Endodermal cell (in vitro differentiated cells): ENCODE data around the gene COLEC11. TPM values are rescaled to one million over a fixed set of nuclear protein-coding genes. Genes with fewer than 3 reads are reported as not detected.
A peak's percentile ranks its signal among the peaks of the same experiment; 100 is the strongest.

Source experiments
- DNase-seq: peaks from one replicate; pipeline ENCODE4 v3.0.0-alpha.2; 2017
- H3K27ac ChIP-seq: 2 replicates; pipeline ENCODE4 v1.5.1; 2013; ENCODE audit warnings: mild to moderate bottlenecking, low read depth, low read length, moderate library complexity
- H3K27me3 ChIP-seq: 2 replicates; pipeline ENCODE4 v1.6.1; 2013; ENCODE audit warnings: mild to moderate bottlenecking, low read length, moderate library complexity; ENCODE audit not compliant: insufficient read depth, control insufficient read depth, poor library complexity, severe bottlenecking
- H3K36me3 ChIP-seq: 2 replicates; pipeline ENCODE4 v1.7.0; 2013; ENCODE audit warnings: mild to moderate bottlenecking, low read length, moderate library complexity; ENCODE audit not compliant: control insufficient read depth, insufficient read depth
- H3K4me1 ChIP-seq: one replicate; pipeline ENCODE4 v1.7.0; 2013; ENCODE audit warnings: low read length; ENCODE audit not compliant: control insufficient read depth, insufficient read depth
- H3K4me3 ChIP-seq: 2 replicates; pipeline ENCODE4 v1.5.1; 2013; ENCODE audit warnings: mild to moderate bottlenecking, low read length, moderate library complexity
- H3K9ac ChIP-seq: 2 replicates; pipeline ENCODE4 v1.6.1; 2013; ENCODE audit warnings: mild to moderate bottlenecking, low read length, moderate library complexity; ENCODE audit not compliant: poor library complexity, severe bottlenecking; ENCODE audit errors: extremely low read depth
- H3K9me3 ChIP-seq: 2 replicates; pipeline ENCODE4 v1.6.1; 2013; ENCODE audit warnings: mild to moderate bottlenecking, low read length, moderate library complexity; ENCODE audit not compliant: control insufficient read depth
- H3K27ac Mint-ChIP-seq: 2 replicates; pipeline ENCODE4 v1.8.0; 2020; ENCODE audit warnings: mixed read lengths
- H3K27me3 Mint-ChIP-seq: 2 replicates; pipeline ENCODE4 v1.8.0; 2021; ENCODE audit warnings: mild to moderate bottlenecking, mixed read lengths; ENCODE audit not compliant: insufficient read depth
- H3K36me3 Mint-ChIP-seq: 2 replicates; pipeline ENCODE4 v1.8.0; 2020; ENCODE audit warnings: low read depth, mixed read lengths
- H3K4me1 Mint-ChIP-seq: 2 replicates; pipeline ENCODE4 v1.8.0; 2020; ENCODE audit warnings: mixed read lengths
- H3K4me3 Mint-ChIP-seq: 2 replicates; pipeline ENCODE4 v1.8.0; 2020; ENCODE audit warnings: mild to moderate bottlenecking, moderate library complexity, mixed read lengths
- H3K9me3 Mint-ChIP-seq: 2 replicates; pipeline ENCODE4 v1.8.0; 2020; ENCODE audit warnings: mild to moderate bottlenecking, mixed read lengths
- CTCF ChIP-seq: fragments of 200-600 bp; sonication (generic); conservative IDR thresholded peaks from 2 replicates; pipeline ENCODE4 v1.5.0; 2021; ENCODE audit warnings: antibody characterized with exemption, mild to moderate bottlenecking
- WGBS, 2 experiments: methylation state at CpG; one replicate each; pipeline versions ENCODE4 v1.1.5 to v1.1.7; 2013; ENCODE audit warnings: missing lambda C conversion rate in 2 of 2, mixed read lengths in 1 of 2; ENCODE audit not compliant: insufficient coverage in 1 of 2, insufficient read length in 1 of 2; 5-methylcytosine and 5-hydroxymethylcytosine counted together
- total RNA-seq, 2 donors: library from RNA; stranded (reverse); fragmentation: NEBNext Ultra II Directional in 1 of 2; extraction: Animal tissue kit (Norgen Biotek cat#: 25700) in 1 of 2; gene quantifications; 2 replicates in 1 of 2; 3 replicates in 1 of 2; pipeline ENCODE4 v1.2.1, GENCODE V29; 2021

Gene COLEC11
- total RNA-seq, 2 donors from 2014 or later, result 1.1 to 1.5 TPM

DNA sequence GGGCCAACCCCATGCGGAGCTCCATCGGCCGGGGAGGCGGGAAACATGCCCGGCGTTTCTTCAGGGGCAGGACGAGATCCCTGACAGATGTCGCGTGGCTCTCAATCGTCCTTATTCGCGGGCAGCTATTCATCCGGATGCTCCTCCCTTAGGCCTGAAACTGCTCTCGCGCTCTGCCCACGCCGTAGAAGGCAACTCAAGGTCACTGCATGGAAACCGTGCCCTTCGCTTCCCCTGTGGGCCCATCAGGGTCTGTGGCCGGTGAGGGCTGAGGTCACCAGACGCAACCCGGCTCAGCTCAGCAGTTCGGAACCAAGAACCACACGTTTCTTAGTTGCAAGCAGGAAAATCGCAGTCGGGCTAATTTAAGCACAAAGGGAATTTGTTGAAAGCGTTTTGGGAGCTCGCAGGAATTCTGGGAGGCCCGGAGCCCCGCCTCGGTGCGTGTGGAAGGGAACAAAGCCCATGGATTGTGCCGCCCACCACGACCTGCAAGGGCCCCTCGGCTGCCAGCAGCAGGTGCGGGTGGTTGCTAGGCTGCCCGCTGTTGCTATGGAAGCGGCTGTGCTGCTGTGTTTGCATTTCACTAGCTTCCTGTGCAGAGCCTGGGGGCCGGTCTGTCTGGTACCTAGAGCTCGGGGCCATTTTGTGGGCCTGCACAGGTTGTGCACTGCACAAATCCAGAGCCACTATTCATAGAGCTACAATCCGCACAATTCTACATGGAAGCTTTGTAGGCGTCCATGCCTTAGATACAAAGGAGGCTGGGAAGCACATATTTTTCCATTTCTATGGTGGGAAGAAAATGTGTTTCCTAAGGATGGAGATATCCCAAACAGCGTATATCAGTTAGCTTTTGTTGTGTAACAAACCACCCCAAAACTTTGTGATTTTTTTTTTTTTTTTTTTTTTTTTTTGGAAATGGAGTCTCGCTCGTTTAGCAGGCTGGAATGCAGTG lies 57.1 kb downstream of the COLEC11 start:
- peak overlapping the region; percentile 29 for H3K4me3 Mint-ChIP-seq

DNA sequence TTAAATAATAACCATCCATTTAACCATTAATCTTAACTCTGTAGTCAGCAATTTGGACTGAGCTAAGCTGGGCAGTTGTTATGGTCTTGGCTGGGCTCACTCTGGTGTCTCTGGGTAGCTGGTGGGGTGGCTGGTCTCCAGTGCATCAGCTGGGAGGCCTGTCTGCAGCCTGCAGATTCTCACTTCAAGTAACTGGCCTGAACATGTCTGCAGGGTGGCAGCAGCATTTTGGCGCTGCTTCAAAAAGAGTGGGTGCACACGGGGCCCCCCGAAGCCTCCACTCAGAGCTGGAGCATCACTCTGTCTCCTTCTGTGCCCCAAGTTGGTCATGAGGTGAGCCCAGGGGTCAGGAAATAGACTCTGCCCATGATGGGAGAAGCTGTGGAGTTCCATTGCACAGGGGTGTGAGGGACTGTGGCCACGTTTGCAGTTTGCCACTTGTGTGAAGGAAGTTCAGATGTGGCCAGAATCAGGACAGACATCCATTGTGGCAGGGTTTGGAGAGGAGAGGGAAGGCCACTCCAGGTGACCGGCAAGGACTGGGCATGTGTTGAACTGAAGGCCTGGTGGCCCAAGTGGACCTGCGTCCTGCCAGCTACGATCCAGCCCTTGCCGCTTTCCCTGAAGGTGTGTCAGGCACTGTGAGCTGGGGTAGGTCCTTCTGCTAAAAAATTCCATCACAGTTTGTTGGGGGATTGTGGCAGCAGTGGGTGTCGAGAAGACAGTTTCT lies 58.1 kb downstream of the COLEC11 start:
- peaks cover 32% of the 10 kb centered on the region for H3K27me3 Mint-ChIP-seq
- 93 to 100% methylated on average over 8 to 9 of the region's 9 CpGs for WGBS, 2 experiments
- Histone ChIP-seq H3K9ac (no peak overlapping the region), H3K4me3 (no peak overlapping the region), H3K9me3 (no peaks in the 10 kb centered on the region), H3K4me1 (peaks cover 13% of the 10 kb centered on the region), H3K27ac (no peak overlapping the region), H3K36me3 (no peaks in the 10 kb centered on the region), H3K27me3 (peaks cover 8% of the 10 kb centered on the region)
- no peak for DNase-seq
- H3K4me3 Mint-ChIP-seq, result no peak overlapping the region
- H3K9me3 Mint-ChIP-seq, result no peaks in the 10 kb centered on the region
- no peak for TF ChIP-seq CTCF
- H3K27ac Mint-ChIP-seq, result no peak overlapping the region
- H3K4me1 Mint-ChIP-seq, result peaks cover 18% of the 10 kb centered on the region
- no peaks in the 10 kb centered on the region for H3K36me3 Mint-ChIP-seq

More for the DNA sequence above, 57.1 kb downstream of the COLEC11 start:
- peak; percentile 78 for DNase-seq
- H3K36me3 ChIP-seq, result no peaks in the 10 kb centered on the region
- H3K4me3 ChIP-seq, result peak overlapping the region; percentile 23
- H3K27me3 Mint-ChIP-seq, result peaks cover 35% of the 10 kb centered on the region
- H3K9ac ChIP-seq, result no peak overlapping the region
- no peak for TF ChIP-seq CTCF
- peak overlapping the region; percentile 100 for H3K27ac ChIP-seq
- no peak overlapping the region for H3K27ac Mint-ChIP-seq
- no peaks in the 10 kb centered on the region for H3K9me3 Mint-ChIP-seq
- H3K4me1 Mint-ChIP-seq, result peaks cover 7% of the 10 kb centered on the region
- H3K4me1 ChIP-seq, result peaks cover 3% of the 10 kb centered on the region
- no peaks in the 10 kb centered on the region for H3K36me3 Mint-ChIP-seq
- H3K9me3 ChIP-seq, result no peaks in the 10 kb centered on the region
- 28 to 35% methylated on average over 36 to 45 of the region's 45 CpGs for WGBS, 2 experiments
- peaks cover 8% of the 10 kb centered on the region for H3K27me3 ChIP-seq

DNA sequence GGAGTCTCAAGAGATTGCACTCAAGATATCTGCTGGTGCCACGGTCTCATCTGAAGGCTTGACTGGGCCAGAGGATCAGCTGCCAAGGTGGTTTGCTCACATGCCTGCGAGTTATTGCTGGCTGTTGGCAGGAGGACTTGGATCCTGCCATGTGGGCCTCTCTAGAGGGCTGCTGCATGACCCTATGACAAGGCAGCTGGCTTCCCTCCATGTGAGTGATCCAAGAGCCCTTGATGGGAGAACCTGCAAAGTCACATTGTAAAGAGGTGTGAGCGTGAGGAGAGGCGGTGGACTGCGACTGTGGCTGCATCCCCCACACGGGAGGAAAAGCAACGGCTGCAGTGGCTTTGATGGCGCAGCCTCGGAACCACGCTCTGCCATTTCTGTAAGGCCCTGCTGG lies 59.1 kb downstream of the COLEC11 start:
- Histone ChIP-seq H3K27me3 (peaks cover 8% of the 10 kb centered on the region), H3K36me3 (no peaks in the 10 kb centered on the region), H3K27ac (no peak overlapping the region), H3K4me3 (no peak overlapping the region), H3K9ac (no peak overlapping the region), H3K4me1 (peaks cover 14% of the 10 kb centered on the region), H3K9me3 (no peaks in the 10 kb centered on the region)
- DNase-seq, result no peak
- Mint-ChIP-seq H3K27ac (no peak overlapping the region), H3K9me3 (no peaks in the 10 kb centered on the region), H3K27me3 (peaks cover 27% of the 10 kb centered on the region), H3K36me3 (no peaks in the 10 kb centered on the region), H3K4me1 (peaks cover 19% of the 10 kb centered on the region), H3K4me3 (no peak overlapping the region)
- TF ChIP-seq CTCF, result no peak
- WGBS, 2 experiments, result 86 to 95% methylated on average over 8 to 10 of the region's 10 CpGs
